GM18517 (cell line): Measurements from ENCODE around the gene POU5F2.

ENCODE experiments used
- ATAC-seq: cut with Tn5 transposase; IDR thresholded peaks from one replicate; pipeline ENCODE4 v1.9.1; 2021; ENCODE audit warnings: mild to moderate bottlenecking, moderate library complexity; ENCODE audit not compliant: unreplicated experiment

The POU5F2 gene

GRCh38 chr5:93716453-93716852 is 24.9 kb downstream of the POU5F2 start:
- no peak for ATAC-seq

GRCh38 chr5:93715761-93716160 is 25.6 kb downstream of the POU5F2 start:
- no peak for ATAC-seq

- no peak for ATAC-seq
Observed at GRCh38 chr5:93715327-93715726, 26.1 kb downstream of the POU5F2 start.

GRCh38 chr5:93708442-93708841 is 33.0 kb downstream of the POU5F2 start:
- ATAC-seq: no peak

- no peak for ATAC-seq
Observed at GRCh38 chr5:93705896-93706295, 35.5 kb downstream of the POU5F2 start.

GRCh38 chr5:93704996-93705395 is 36.4 kb downstream of the POU5F2 start:
- no peak for ATAC-seq

GRCh38 chr5:93691997-93692396 is 49.4 kb downstream of the POU5F2 start:
- ATAC-seq: no peak
